HG03139 (cell line): Measurements from ENCODE around the gene NKD1.

Experiments used
- ATAC-seq: cut with Tn5 transposase; IDR thresholded peaks from one replicate; pipeline ENCODE4 v1.9.1; 2021; ENCODE audit not compliant: unreplicated experiment

Gene NKD1

GRCh38 chr16:50610331-50611262 is 62.4 kb downstream of the NKD1 start:
- no peak for ATAC-seq

DNA sequence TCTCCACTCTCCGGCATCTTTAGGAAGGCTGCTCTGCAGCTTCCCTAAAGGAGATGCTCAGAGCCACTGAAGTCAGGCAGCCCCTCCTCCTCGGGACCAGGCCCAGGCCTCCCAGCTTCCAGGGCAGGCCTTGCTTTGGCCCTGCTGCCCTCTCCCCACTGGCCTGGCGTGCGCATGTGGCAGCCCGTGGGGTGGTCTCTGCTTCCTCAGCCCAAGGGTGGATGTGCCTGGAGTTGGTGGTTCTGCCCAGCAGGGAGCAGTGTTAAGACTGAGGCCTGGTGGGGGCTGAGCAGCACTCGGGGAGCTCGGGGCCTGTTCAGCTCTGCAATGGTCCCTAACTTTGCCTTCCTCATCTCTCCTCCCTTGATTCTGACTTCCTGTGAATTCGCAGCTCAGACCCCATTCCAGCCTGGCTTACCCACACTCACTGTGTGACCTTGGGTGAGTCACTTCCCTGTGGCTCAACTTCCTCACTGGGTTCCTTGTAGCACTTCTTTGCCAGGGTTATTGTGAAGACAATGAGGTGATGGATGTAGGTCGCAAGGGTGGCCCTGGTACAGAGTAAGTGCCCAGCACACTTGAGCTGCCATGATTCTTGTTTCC is 63.2 kb downstream of the NKD1 start:
- no peak for ATAC-seq

- ATAC-seq: no peak
Measured at GRCh38 chr16:50611995-50612848, 64.0 kb downstream of the NKD1 start.

- no peak for ATAC-seq
Measured at GRCh38 chr16:50612849-50613198, 64.6 kb downstream of the NKD1 start.

DNA sequence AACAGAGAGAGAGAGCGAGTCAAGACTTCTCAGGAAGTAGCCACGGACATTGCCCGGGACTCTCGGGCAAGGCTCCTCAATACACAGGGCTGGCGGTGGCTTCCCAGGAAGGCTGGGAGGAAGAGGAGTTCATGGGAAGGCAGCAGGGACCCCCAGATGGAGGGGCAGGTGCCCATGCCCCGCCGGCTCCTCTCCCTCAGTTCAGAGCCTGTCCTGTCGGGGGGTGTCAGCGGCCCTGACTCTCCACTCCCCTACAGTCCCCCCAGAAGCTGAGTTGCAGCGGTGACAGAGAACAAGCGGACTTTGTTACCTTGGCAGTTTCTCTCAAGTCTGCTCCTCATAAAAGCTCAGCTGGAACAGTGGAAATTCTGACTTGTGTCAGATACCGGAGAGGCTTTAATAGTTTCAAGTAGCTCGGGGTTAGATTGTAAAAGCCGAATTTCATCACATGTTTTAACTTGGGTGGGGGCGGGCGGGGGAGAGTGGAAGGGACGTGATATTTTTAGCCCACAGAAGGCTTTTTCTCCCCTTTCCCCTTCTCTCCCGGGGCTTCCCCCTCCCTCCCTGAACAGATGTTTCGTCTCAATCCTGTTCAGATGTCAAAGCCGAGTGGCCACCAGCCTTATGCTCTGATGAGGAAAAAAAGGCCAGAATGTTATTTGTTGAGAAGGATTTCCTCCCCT is 65.2 kb downstream of the NKD1 start:
- ATAC-seq: no peak

GRCh38 chr16:50613964-50614474 is 65.8 kb downstream of the NKD1 start:
- no peak for ATAC-seq

GRCh38 chr16:50614955-50615724 is 66.9 kb downstream of the NKD1 start:
- no peak for ATAC-seq

GRCh38 chr16:50615891-50616290 is 67.7 kb downstream of the NKD1 start:
- ATAC-seq: no peak

- no peak for ATAC-seq
Measured at GRCh38 chr16:50616386-50616785, 68.2 kb downstream of the NKD1 start.

- ATAC-seq: no peak
Measured at GRCh38 chr16:50616883-50617645, 68.9 kb downstream of the NKD1 start.

DNA sequence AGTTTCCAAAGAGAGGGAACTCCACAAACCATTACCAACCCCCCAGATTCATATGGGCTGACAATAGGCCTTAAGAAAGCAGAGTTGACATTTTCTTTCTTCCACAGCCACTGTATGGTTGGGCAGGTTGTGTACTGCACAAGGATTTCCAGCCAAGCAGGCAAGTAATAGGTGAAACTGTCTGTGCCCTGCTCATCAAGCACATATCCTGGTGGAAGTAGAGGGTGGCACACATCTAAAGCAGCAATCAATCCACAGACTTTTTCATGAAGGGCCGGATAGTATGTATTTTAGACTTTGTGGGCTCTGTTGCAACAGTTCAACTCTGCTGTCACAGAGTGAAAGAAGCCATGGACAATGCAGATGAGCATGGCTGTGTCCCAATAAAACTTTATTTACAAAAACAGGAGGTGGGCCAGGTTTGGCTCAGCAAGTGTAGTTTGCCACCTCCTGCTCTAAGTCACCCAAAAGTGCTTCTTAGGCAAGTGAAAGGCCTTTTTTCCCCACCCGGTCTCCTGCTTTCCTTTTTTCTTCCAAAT is 69.5 kb downstream of the NKD1 start:
- ATAC-seq: no peak

DNA sequence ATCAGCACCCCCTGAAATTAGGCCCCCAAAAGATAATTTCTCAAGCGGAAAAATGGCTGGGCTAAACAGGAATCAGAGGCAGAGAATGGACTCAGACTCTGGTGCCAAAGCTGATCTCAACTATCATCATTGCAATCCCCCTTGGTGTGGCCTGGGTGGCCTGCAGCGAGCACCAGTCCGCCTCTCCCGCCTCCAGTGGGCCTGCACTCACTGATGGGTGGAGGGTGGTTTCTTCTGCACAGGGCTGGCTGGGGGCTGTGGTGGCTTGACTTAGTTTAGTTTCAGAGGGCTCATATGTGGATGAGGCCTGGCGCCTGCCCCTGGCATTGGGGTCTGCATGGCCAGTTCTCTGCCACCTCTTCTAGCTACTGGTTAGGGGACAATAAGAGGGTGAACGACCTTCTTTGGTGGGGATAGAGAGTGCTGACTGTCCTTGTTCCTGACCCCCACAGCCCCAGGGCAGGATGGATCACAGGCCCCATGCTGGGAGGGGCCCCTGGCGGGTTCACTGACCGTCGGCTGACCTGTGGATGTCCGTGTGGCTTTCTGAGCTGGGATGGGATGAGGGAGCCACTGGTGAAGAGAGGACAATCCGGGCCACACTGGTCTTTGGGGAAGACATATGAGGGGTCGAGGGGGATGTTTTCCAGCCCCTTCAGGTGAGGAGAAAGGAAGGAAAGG is 70.2 kb downstream of the NKD1 start:
- ATAC-seq: no peak

DNA sequence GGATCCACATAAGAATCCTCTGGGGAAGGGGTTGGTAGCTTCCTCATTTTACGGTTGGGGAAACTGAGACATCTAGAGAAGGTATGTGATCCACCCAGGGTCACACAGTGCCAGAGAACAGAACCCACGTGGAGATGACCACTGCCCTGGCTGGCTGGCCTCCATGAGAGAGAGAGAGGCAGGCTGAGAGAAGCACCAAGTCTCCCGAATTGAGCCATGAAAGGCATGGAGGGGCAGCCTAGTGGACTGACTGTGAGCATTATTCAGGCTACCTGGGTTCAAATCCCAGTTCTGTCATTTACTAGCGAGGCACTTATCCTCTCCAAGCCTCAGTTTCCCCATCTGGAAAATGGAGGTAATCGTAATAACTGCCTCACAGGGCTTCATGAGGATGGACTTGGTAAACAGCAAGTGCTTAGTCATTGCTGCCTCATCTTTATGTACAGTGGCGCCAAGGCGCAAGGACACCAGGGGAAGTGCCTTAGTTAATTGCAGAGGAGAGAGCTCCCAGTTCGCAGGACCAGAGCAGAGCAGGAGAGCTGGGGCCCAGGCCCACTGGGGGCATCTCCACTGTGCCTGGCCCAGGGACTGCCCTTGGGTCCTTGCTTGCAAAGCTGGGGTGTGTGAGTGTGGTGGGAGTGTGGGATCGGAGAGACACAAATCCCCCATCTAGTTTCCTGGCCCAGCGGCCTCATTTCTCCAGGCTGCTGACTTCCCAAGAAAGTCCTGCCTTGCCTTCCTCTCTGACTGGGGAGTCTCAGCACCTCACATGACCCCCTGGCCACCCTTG is 71.7 kb downstream of the NKD1 start:
- ATAC-seq: no peak

GRCh38 chr16:50620646-50621451 is 72.7 kb downstream of the NKD1 start:
- ATAC-seq: no peak

DNA sequence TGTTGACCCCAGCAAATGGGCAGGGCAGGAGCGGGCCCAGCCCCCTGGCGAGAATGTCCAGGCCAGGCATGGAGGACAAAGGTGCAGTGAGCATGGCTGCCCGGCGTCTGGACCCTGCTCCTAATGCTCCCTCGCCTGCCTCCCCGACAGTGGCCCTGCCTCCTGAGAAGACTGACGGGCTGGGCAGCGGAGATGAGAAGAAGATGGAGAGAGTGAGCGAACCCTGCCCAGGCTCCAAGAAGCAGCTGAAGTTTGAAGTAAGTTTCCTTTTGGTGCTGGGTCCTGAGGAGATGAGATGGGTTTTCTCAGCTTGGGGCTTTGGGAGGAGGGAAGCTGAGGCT is 73.2 kb downstream of the NKD1 start:
- no peak for ATAC-seq

- no peak for ATAC-seq
Measured at GRCh38 chr16:50622029-50622428, 73.8 kb downstream of the NKD1 start.
